Activated naive CD4-positive, alpha-beta T cell treated with anti-CD3 and anti-CD28 coated beads, Interleukin-2, amount 50 U/mL, for 24 hours (primary cell): ENCODE measurements around the gene PARP2.
A peak's percentile ranks its signal among the peaks of the same experiment; 100 is the strongest.

Source experiments
- H3K27ac Mint-ChIP-seq: one replicate; pipeline ENCODE4 v1.8.0; 2021; ENCODE audit warnings: mild to moderate bottlenecking, mixed read lengths
- H3K27me3 Mint-ChIP-seq: one replicate; pipeline ENCODE4 v1.8.0; 2021; ENCODE audit warnings: mixed read lengths
- H3K36me3 Mint-ChIP-seq: one replicate; pipeline ENCODE4 v1.8.0; 2021; ENCODE audit warnings: mixed read lengths
- H3K4me1 Mint-ChIP-seq: one replicate; pipeline ENCODE4 v1.8.0; 2021; ENCODE audit warnings: mixed read lengths
- H3K4me3 Mint-ChIP-seq: one replicate; pipeline ENCODE4 v1.8.0; 2021; ENCODE audit warnings: mild to moderate bottlenecking, mixed read lengths
- H3K9me3 Mint-ChIP-seq: one replicate; pipeline ENCODE4 v1.8.0; 2021; ENCODE audit warnings: mixed read lengths

PARP2 gene

DNA sequence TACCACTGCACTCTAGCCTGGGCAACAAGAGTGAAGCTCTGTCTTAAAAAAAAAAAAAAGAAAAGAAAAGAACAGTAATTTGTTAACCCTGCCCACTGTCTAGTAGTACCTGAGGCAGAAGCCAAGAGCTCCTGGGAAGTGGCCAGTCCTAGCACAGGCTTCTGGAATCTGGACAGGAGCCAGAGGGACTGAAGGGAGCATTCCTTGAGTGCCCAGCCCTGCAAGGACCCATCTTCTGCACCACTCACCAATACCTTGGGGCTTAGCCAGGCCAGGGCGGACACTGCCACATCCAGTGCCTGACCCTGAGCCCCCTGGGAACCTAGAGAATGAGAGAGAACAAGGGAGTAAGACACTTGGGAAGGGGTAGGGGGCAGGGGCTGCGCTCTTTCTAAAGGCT, 33.7 kb downstream of the PARP2 start:
- H3K4me1 Mint-ChIP-seq: no peaks in the 10 kb centered on the region
- no peaks in the 10 kb centered on the region for H3K9me3 Mint-ChIP-seq
- H3K27ac Mint-ChIP-seq: no peak overlapping the region
- H3K4me3 Mint-ChIP-seq: no peak overlapping the region
- peaks cover 12% of the 10 kb centered on the region for H3K36me3 Mint-ChIP-seq
- H3K27me3 Mint-ChIP-seq: no peaks in the 10 kb centered on the region

DNA sequence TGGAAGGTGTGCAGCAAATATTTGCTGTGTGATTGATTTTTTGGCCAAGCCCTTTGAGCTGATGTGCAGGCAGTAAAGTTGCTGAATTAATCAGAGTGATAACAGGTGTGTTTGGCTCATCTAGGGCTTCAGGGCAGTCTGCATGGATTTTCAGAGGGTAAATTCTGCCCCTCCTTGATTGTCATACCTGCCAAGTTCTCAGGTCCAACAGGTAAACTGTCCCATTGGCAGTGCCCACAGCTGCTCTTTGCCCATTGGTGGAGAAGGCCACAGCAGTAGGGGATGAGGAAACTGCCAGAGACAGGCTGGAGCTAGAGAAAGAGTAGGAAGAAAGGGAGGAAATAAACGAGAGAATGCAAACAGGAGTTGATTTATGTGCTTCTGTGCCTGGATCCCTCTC, 36.3 kb downstream of the PARP2 start:
- Mint-ChIP-seq H3K27ac (no peak overlapping the region), H3K27me3 (no peaks in the 10 kb centered on the region), H3K4me3 (no peak overlapping the region), H3K9me3 (no peaks in the 10 kb centered on the region), H3K4me1 (no peaks in the 10 kb centered on the region), H3K36me3 (peaks cover 12% of the 10 kb centered on the region)

DNA sequence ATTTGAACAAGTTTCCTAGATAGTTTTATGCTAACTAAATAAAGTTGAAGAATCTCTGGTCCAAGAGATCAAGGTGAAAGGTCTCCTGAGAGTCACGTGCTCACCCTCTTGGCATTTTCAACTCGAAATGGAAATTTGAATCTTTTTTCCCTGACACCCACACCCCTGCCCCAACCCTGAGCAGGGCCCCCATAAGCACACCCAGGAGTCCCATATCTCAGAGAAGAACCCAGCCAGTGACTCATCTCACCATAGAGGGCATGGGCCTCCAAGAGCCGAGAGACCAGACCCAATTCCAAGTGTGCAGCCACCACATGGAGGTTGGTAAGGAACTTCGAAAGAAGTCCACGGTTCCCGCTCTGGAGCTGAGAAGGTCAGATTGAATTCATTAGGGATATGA, 37.2 kb downstream of the PARP2 start:
- Mint-ChIP-seq H3K27me3 (no peaks in the 10 kb centered on the region), H3K9me3 (no peaks in the 10 kb centered on the region), H3K4me3 (no peak overlapping the region), H3K36me3 (peaks cover 12% of the 10 kb centered on the region), H3K27ac (no peak overlapping the region), H3K4me1 (no peaks in the 10 kb centered on the region)

DNA sequence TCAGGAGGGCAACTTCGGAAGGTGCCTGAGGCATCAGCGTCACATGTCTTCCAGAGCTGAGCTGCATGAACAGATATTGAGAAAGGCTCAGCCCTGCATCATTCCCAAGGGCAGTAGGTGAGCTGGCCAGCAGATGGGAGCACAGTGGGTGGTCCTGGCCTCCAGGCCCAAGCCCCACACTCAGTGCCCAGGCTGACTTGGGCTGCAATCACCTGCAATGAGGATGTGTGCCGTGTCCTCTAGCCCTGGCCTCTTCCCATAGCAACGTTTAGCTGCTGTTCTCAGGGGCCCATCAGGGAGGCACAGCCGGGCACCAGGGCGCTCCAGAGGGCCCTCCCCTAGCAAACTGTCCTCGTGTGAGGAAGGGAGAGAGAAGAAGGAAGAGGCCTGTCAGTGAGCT, 37.9 kb downstream of the PARP2 start:
- no peaks in the 10 kb centered on the region for H3K4me1 Mint-ChIP-seq
- H3K9me3 Mint-ChIP-seq: no peaks in the 10 kb centered on the region
- H3K36me3 Mint-ChIP-seq: peaks cover 12% of the 10 kb centered on the region
- no peaks in the 10 kb centered on the region for H3K27me3 Mint-ChIP-seq
- H3K4me3 Mint-ChIP-seq: no peak overlapping the region
- H3K27ac Mint-ChIP-seq: no peak overlapping the region

DNA sequence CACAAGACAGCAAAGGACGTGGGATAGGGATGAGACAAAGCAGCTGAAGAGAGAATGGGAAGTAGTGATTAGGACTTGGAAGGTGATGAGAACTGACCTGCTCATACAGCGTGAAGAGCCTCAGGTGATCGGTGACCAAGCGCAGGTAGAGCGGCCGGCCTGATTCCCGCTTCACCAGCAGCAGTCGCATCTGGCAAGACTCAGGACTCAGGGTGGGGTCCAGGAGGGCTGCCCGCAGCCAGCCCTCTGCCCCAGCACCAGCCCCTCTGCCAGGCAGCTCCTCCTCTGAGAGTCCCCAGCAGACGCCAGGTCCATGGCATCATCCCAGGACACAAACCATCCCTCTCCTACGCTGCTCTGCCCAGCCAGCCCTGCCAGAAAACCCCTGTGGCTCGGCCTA, 39.1 kb downstream of the PARP2 start:
- Mint-ChIP-seq H3K27ac (peak overlapping the region; percentile 68), H3K4me1 (no peaks in the 10 kb centered on the region), H3K9me3 (no peaks in the 10 kb centered on the region), H3K36me3 (peaks cover 12% of the 10 kb centered on the region), H3K4me3 (no peak overlapping the region), H3K27me3 (no peaks in the 10 kb centered on the region)

DNA sequence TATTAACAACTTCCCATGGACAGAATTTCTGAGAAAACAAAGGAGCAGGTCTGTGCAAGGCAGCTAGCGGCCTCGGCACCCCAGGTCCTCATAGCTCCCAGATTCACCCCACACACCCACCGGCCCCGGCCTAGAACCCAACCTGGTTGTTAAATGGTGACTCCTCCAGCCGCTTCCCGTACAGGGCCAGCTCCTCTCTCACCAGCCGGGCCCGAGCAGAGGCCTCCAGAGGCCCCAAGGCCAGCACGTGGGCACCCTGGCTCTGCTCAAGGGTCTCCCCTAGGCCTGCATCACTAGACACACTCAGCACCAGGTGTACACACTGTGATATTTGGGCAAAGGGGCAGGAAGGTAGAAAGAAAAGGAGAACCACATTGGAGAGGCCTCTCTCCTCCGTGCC, 39.6 kb downstream of the PARP2 start:
- Mint-ChIP-seq H3K9me3 (no peaks in the 10 kb centered on the region), H3K27me3 (no peaks in the 10 kb centered on the region), H3K27ac (no peak overlapping the region), H3K4me1 (no peaks in the 10 kb centered on the region), H3K4me3 (no peak overlapping the region), H3K36me3 (peaks cover 16% of the 10 kb centered on the region)

DNA sequence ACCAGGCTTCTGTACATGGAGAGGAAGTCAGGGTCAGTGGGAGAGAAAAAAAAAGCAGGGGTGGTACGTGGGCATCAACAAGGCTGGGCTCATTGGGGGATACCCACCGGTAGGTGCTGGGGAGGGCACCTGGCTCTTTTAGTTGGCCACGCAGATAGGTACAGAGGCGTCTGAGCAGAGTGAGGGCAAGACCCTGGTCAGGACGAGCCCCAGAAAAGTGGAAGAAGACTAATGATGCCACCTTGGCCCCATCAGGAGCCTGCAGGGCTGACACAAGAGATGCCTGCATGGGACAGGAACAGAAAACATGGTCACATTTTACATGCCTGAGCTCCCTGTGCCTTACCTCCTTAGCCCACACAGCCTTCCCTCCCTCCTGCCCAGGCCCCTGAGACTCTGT, 40.2 kb downstream of the PARP2 start:
- H3K27me3 Mint-ChIP-seq: no peaks in the 10 kb centered on the region
- H3K9me3 Mint-ChIP-seq: no peaks in the 10 kb centered on the region
- H3K4me1 Mint-ChIP-seq: no peaks in the 10 kb centered on the region
- H3K36me3 Mint-ChIP-seq: peaks cover 16% of the 10 kb centered on the region
- no peak overlapping the region for H3K27ac Mint-ChIP-seq
- no peak overlapping the region for H3K4me3 Mint-ChIP-seq

DNA sequence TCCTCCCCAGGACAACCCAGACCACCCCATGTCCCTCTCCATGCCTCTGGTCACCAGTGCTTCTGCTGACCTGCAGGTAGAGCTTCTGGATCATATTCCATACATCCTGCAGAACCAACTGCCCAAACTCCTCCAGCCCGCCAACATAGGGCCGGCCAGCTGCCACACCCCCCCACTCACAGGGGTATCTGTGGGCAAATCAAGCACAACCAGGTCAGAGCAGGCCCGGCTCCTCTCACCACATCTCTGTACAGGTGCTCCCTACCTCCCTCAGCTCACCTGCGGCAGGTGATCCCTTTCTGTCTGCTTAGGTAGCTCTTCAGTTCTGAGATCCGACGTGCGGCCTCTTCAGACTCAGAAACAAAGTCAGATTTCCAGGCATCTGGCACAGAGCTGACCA, 40.9 kb downstream of the PARP2 start:
- H3K4me3 Mint-ChIP-seq: no peak overlapping the region
- no peaks in the 10 kb centered on the region for H3K27me3 Mint-ChIP-seq
- H3K9me3 Mint-ChIP-seq: no peaks in the 10 kb centered on the region
- no peaks in the 10 kb centered on the region for H3K4me1 Mint-ChIP-seq
- H3K27ac Mint-ChIP-seq: peak overlapping the region; percentile 46
- H3K36me3 Mint-ChIP-seq: peaks cover 20% of the 10 kb centered on the region

DNA sequence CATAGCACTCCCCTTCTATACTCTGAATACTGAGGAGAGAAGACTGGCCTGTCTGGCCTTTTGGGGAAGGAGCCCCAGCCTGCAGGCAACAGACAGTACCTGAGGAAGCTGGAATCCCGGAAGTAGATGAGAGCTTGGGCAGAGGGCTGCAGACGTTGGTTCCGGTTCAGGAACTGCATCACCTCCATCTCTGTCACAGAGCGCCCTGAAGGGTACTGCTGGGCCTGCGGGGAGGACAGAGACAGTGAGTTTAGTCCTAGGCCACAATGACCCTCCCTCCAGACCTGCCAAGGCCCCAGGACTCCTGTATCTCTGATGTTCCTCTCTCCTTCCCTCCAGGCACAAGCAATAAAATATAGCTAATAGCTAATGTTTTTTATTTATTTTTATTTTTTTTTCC, 41.5 kb downstream of the PARP2 start:
- no peaks in the 10 kb centered on the region for H3K27me3 Mint-ChIP-seq
- H3K4me3 Mint-ChIP-seq: no peak overlapping the region
- H3K4me1 Mint-ChIP-seq: no peaks in the 10 kb centered on the region
- H3K36me3 Mint-ChIP-seq: peaks cover 22% of the 10 kb centered on the region
- no peak overlapping the region for H3K27ac Mint-ChIP-seq
- H3K9me3 Mint-ChIP-seq: no peaks in the 10 kb centered on the region

DNA sequence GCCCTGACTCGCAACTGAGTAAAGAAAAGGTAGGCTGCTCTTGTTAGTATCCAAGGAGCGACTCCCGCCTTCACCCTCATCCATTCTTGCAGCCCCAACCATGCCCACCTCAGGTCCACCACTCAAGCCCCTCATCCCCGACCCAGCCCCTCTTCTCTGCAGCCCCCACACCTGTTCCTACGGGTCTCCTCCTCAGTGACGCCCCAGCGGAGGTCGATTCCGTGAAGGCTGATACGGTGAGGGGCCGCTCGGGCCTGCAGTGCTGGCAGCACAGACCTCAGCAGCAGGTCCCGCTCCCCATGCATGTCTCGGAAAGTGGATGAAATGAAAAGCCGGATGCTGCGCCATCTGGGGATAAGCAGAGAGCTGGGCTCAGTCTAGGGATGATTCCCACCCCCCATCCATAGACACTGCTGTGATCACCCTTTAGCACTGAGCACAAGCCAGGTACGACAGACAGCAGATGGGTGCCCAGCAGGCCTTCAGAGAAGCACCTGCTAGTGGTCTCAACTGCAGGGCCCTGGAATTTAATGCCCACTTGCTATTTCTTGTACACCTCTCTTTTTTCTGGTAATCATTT, 42.9 kb downstream of the PARP2 start:
- H3K4me1 Mint-ChIP-seq: no peaks in the 10 kb centered on the region
- H3K27ac Mint-ChIP-seq: no peak overlapping the region

DNA sequence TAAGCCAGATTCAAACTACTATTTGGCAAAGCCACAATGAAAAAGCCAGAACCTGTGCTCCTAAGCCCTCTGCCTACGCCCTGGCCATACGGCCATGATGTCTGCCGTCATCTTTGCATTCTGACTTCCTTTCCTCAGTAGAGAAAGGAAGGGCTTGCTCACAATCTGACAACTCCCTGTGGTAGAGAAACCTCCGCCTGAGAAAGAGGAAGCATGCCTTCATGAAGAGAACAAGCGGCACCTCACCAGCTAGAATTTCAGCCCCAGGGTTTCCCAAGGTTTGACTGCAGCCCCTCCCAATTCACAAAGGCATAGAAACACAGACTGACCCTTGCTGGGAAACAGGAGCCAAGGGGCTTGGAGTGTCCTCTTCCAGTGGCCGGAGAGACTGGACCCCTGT, 44.1 kb downstream of the PARP2 start:
- no peaks in the 10 kb centered on the region for H3K4me1 Mint-ChIP-seq
- no peak overlapping the region for H3K4me3 Mint-ChIP-seq
- H3K27ac Mint-ChIP-seq: no peak overlapping the region
- no peaks in the 10 kb centered on the region for H3K27me3 Mint-ChIP-seq
- H3K9me3 Mint-ChIP-seq: no peaks in the 10 kb centered on the region
- H3K36me3 Mint-ChIP-seq: peaks cover 18% of the 10 kb centered on the region

More for the DNA sequence above, 42.9 kb downstream of the PARP2 start:
- Mint-ChIP-seq H3K36me3 (peaks cover 20% of the 10 kb centered on the region), H3K4me3 (no peak overlapping the region), H3K27me3 (no peaks in the 10 kb centered on the region), H3K9me3 (no peaks in the 10 kb centered on the region)

DNA sequence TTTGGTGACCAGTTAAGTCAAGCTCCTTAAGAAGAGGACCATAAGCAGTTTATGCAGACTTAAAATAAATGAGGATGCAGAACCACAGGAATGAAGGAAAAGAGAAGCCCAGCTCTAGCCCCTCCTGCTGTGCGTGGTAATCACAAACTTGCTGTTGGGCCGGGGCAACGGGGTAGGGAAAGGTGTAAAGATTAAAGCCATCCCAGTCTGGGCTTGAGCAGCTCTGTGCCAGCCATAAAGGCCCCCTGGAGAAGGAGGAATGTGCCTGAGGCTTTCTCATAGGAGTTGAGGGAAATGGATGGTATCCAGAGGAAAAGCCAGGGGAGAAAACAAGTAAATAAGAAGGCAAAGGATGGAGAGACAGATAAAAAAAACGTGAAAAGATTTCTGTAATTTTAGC, 44.7 kb downstream of the PARP2 start:
- no peak overlapping the region for H3K27ac Mint-ChIP-seq
- H3K27me3 Mint-ChIP-seq: no peaks in the 10 kb centered on the region
- H3K4me3 Mint-ChIP-seq: no peak overlapping the region
- H3K9me3 Mint-ChIP-seq: no peaks in the 10 kb centered on the region
- no peaks in the 10 kb centered on the region for H3K4me1 Mint-ChIP-seq
- peaks cover 19% of the 10 kb centered on the region for H3K36me3 Mint-ChIP-seq

DNA sequence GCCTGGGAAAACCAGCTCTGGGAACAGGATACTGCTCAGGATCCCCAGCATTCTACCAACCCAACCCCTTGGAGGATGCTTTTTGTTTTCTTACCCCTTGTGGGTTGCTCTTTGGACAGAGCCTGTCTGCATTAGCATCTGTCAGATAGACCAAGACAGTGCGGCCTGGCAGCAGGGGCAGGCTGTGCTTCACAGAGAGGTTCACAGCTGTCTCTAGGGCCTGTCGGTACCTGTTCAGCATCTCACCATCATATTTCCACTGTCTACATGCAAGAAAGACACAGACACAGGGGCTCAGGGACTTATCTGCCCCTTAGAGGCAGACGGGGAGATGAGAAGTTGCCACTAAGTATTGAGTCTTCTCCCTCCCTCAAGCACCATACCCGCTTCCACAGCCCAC, 48.1 kb downstream of the PARP2 start:
- Mint-ChIP-seq H3K36me3 (peaks cover 20% of the 10 kb centered on the region), H3K9me3 (no peaks in the 10 kb centered on the region), H3K27ac (no peak overlapping the region), H3K4me3 (no peak overlapping the region), H3K27me3 (no peaks in the 10 kb centered on the region), H3K4me1 (no peaks in the 10 kb centered on the region)

DNA sequence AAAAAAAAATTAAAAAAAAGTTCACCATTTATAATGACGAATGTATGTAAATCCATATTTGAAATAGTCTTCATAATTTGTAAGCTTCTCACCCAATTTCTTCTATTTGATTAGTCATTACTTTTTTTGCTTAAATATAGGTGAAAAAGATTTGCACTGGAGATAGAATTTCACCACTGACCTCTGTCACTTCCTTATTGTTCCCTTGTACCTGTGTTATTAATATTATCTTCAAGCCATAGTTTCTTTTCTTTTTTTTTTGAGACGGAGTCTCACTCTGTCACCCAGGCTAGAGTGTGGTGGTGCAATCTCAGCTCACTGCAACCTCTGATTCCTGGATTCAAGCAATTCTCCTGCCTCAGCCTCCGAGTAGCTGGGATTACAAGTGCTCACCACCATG, 54.1 kb downstream of the PARP2 start:
- no peak overlapping the region for H3K27ac Mint-ChIP-seq
- peaks cover 20% of the 10 kb centered on the region for H3K4me1 Mint-ChIP-seq
- peaks cover 26% of the 10 kb centered on the region for H3K36me3 Mint-ChIP-seq
- no peak overlapping the region for H3K4me3 Mint-ChIP-seq
- H3K9me3 Mint-ChIP-seq: no peaks in the 10 kb centered on the region
- H3K27me3 Mint-ChIP-seq: no peaks in the 10 kb centered on the region

DNA sequence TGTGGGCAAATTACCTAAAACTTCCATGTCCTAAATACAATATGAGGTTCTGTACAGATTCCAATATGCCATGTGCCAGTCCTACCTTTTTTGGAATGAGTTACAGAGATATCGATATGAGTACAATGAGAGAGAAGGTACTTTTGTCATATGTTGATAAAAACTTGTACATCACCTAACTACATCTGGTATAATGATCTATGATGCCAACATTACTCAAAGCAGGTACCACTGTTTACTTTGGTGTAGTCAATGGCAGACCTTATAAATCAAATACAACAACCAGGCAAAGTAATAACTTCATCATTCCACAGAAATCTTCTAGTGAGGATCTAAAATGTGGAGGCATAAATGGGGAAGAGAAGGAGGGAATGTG, 57.1 kb downstream of the PARP2 start:
- peak overlapping the region; percentile 98 for H3K27ac Mint-ChIP-seq
- peaks cover 33% of the 10 kb centered on the region for H3K4me1 Mint-ChIP-seq
- peak overlapping the region; percentile 82 for H3K4me3 Mint-ChIP-seq
- H3K9me3 Mint-ChIP-seq: no peaks in the 10 kb centered on the region
- H3K27me3 Mint-ChIP-seq: no peaks in the 10 kb centered on the region
- peaks cover 30% of the 10 kb centered on the region for H3K36me3 Mint-ChIP-seq

DNA sequence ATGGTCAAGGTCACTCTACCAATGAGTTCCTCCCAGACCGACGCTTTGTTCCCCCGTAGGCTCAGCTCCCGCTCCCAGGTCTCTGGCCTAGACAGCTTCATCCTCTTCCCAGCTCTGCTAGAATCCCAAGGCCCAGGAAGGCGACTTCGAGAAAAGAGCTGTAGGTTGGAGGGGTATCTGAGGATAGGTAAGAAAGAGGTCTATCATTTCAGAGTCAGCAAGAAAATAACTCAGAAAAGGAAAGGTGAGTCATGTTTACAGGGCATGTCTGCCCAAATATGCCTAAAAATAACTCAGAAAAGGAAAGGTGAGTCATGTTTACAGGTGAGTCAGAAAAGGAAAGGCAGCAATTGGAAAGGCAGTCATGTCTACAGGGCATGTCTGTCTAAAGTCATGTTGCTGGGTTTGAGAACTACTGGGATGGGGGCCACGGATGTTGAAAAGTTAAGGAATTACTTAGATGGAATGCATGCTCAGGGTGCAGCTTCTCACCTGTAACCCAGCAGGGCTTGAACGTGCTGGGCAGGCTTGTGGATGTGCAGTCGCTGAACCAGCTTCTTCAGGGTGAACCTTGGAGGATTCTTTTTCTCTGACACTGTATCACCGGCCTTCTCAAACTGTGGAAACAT, 57.6 kb downstream of the PARP2 start:
- H3K9me3 Mint-ChIP-seq: no peaks in the 10 kb centered on the region
- no peaks in the 10 kb centered on the region for H3K27me3 Mint-ChIP-seq
- peak overlapping the region; percentile 82 for H3K4me3 Mint-ChIP-seq
- peak overlapping the region; percentile 98 for H3K27ac Mint-ChIP-seq
- peaks cover 36% of the 10 kb centered on the region for H3K4me1 Mint-ChIP-seq
- H3K36me3 Mint-ChIP-seq: peaks cover 27% of the 10 kb centered on the region

DNA sequence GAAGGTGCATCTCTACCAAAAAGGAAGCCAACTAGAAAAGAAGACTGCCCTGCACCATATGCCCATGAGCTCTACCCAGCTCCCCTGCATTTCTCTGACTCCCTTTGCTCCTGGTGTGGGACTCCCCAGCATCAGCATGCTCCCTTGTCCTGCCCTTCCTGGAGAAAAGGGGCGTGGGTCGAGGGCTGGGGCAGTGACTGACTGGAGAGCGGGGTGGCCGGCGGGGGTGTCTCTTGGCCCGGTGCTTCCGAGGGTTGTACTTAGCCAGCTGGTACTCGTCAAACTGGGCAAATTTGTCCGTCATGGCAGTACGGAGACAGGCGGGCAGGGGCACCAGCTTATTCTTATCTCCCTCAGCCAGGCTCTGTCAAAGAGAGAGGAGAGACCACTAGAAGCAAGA, 60.1 kb downstream of the PARP2 start:
- H3K27ac Mint-ChIP-seq: no peak overlapping the region
- H3K4me3 Mint-ChIP-seq: no peak overlapping the region
- H3K4me1 Mint-ChIP-seq: peaks cover 53% of the 10 kb centered on the region
- peaks cover 39% of the 10 kb centered on the region for H3K36me3 Mint-ChIP-seq
- H3K27me3 Mint-ChIP-seq: no peaks in the 10 kb centered on the region
- H3K9me3 Mint-ChIP-seq: no peaks in the 10 kb centered on the region
